ENCODE measurements around the gene KIF26B. TPM values are rescaled to one million over a fixed set of nuclear protein-coding genes. Genes with fewer than 3 reads are reported as not detected.

Gene KIF26B
- total RNA-seq, 1 donor from 2014 or later = 3.5 TPM

DNA sequence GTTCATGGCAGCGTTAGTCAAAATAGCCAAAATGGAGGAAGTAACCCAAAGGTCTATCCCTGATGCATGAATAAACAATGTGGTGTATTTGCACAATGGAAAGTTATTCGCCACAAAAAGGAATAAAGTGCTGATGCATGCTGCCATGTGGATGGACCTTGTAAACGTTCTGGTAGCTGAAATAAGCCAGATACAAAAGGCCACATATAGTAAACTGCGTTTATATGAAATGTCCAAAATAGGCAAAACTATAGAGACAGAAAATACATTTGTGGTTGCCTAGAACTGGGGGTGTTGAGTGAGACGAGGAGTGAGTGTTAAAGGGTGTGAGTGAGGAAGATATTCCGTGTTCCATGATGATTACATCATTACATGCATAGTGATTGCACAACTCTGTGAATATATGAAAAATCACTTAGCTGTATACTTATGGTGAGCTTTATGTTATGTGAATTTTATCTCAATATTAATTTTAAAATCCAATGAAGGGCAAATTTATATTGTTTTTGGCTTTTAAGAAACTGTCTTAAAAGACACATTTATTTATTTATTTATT lies 321.3 kb downstream of the KIF26B start:
- intact Hi-C loops (cut with micrococcal nuclease) = no loop called here
- Histone ChIP-seq H3K27me3 (ENCODE audit: low read depth) (no peaks in the 10 kb centered on the region), H3K4me3 (no peak overlapping the region), H3K9me3 (replicated peaks) (no peaks in the 10 kb centered on the region), H3K4me1 (no peaks in the 10 kb centered on the region), H3K36me3 (no peaks in the 10 kb centered on the region), H3K27ac (replicated peaks) (no peak overlapping the region)
- TF ChIP-seq, protein P1, sequence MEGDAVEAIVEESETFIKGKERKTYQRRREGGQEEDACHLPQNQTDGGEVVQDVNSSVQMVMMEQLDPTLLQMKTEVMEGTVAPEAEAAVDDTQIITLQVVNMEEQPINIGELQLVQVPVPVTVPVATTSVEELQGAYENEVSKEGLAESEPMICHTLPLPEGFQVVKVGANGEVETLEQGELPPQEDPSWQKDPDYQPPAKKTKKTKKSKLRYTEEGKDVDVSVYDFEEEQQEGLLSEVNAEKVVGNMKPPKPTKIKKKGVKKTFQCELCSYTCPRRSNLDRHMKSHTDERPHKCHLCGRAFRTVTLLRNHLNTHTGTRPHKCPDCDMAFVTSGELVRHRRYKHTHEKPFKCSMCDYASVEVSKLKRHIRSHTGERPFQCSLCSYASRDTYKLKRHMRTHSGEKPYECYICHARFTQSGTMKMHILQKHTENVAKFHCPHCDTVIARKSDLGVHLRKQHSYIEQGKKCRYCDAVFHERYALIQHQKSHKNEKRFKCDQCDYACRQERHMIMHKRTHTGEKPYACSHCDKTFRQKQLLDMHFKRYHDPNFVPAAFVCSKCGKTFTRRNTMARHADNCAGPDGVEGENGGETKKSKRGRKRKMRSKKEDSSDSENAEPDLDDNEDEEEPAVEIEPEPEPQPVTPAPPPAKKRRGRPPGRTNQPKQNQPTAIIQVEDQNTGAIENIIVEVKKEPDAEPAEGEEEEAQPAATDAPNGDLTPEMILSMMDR (IDR thresholded peaks at IDR 0.05; ENCODE audit: borderline replicate concordance) = no peak
- no peak for DNase-seq

DNA sequence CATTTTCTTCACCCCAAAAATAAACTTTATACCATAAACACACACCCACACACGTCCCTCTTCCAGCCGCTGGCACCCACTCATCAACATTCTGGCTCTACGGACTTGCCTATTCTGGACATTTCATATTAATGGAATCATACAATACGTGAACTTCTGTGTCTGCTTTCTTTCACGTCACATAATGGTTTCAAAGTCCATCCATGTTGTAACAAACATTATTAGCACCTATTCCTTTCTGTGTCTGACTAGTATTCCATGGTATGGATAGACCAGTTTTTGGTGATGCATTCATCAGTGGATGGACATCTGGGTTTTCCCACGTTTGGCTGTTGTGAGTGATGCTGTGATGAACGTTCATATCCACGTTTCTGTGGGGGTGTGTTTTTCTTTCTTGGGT lies 323.2 kb downstream of the KIF26B start:
- TF ChIP-seq, protein P1 (IDR thresholded peaks at IDR 0.05; ENCODE audit: borderline replicate concordance) = no peak
- Histone ChIP-seq H3K4me3 (no peak overlapping the region), H3K9me3 (replicated peaks) (no peaks in the 10 kb centered on the region), H3K4me1 (no peaks in the 10 kb centered on the region), H3K36me3 (no peaks in the 10 kb centered on the region), H3K27me3 (ENCODE audit: low read depth) (no peaks in the 10 kb centered on the region), H3K27ac (replicated peaks) (no peak overlapping the region)
- no peak for DNase-seq
- intact Hi-C loops (cut with micrococcal nuclease) = no loop called here

DNA sequence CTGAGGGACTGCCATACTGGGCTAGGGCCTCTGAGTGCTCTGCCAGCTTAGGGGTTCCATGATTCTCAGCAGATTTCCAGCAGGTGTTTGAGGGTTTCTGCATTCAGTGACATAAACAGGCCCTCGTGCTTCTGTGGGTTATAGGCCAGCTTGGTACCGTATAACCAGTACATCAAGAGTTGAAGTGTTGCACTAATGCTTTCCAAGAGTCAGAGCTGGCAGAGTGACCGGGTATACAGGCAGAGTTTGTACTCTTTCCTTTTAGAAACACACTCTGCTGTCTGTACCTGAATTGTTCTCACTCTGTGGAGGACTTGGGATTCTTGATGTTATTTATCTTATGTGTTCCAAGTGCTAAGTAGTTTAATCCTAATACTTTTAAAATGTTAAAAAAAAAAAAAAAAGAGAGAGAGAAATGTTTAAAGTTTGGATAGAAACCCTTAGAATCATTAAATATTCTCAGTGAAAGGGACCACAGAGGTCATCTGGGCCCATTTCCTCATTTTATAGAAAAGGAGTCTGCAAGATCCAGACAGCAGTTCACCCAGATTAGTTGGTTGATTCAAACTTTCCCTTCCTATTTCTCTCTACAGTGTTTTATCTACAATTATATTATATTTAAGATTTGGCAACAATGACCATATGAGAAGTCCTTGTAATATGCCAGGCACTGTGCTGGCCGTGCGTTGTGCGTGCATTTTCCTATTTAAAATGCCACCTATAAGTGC lies 325.8 kb downstream of the KIF26B start:
- Histone ChIP-seq H3K27ac (replicated peaks) (no peak overlapping the region), H3K4me3 (no peak overlapping the region), H3K9me3 (replicated peaks) (no peaks in the 10 kb centered on the region), H3K27me3 (ENCODE audit: low read depth) (no peaks in the 10 kb centered on the region), H3K36me3 (no peaks in the 10 kb centered on the region), H3K4me1 (no peaks in the 10 kb centered on the region)
- TF ChIP-seq, protein P1 (IDR thresholded peaks at IDR 0.05; ENCODE audit: borderline replicate concordance) = no peak
- no peak for DNase-seq
- intact Hi-C loops (cut with micrococcal nuclease) = no loop called here

DNA sequence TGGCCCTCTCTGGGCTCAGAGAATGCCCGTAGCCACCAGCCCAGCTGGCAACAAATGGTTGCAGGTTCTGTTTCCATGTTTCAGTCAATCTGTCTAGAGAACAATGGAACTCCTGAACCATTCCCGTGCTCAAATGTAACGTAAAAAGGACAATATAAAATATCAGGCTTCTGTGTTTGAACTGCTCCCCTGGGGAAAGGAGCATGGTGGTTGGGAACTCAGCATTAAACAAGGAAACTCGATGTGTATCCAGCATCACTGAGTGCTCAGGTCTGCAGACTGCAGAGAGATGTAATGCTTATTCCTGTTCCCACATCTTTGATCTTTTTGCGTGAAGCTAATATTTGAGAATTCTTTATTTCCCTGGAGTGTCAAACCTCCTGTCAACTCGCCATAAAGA lies 326.5 kb downstream of the KIF26B start:
- Histone ChIP-seq H3K27ac (replicated peaks) (no peak overlapping the region), H3K4me3 (no peak overlapping the region), H3K27me3 (ENCODE audit: low read depth) (no peaks in the 10 kb centered on the region), H3K36me3 (no peaks in the 10 kb centered on the region), H3K9me3 (replicated peaks) (no peaks in the 10 kb centered on the region), H3K4me1 (no peaks in the 10 kb centered on the region)
- intact Hi-C loops (cut with micrococcal nuclease) = no loop called here
- DNase-seq = no peak
- TF ChIP-seq, protein P1 (IDR thresholded peaks at IDR 0.05; ENCODE audit: borderline replicate concordance) = no peak

DNA sequence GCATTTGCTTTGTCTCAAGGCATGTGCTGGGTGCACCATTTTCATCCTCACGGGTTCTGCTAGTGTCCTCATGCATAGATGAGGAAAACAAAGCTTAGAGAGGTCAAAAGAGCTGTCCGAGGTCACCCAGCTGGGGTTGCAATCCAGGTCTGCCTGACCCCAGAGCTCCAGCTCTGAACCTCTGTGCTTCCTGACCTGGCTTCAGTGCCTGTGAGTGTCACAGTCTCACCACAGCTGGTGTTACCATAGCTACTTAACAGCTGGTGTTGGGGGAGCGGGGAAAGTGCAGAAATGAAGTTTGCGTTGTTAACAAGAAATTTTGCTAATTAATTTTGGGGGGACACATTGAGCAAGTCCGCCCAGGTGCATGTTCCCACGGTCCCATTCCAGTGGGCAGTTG lies 328.5 kb downstream of the KIF26B start:
- TF ChIP-seq, protein P1 (IDR thresholded peaks at IDR 0.05; ENCODE audit: borderline replicate concordance) = no peak
- no peaks in the 10 kb centered on the region for H3K36me3 ChIP-seq
- H3K4me1 ChIP-seq = no peaks in the 10 kb centered on the region
- no peaks in the 10 kb centered on the region for H3K9me3 ChIP-seq (replicated peaks)
- H3K4me3 ChIP-seq = no peak overlapping the region
- DNase-seq = no peak
- H3K27me3 ChIP-seq (ENCODE audit: low read depth) = no peaks in the 10 kb centered on the region
- no peak overlapping the region for H3K27ac ChIP-seq (replicated peaks)
- intact Hi-C loops (cut with micrococcal nuclease) = no loop called here
